Stimulated activated CD4-positive, alpha-beta T cell treated with anti-CD3 and anti-CD28 coated beads, Interleukin-12 subunit alpha, Interleukin-12 subunit beta, amount 100 ng/mL, for 24 hours (primary cell): ENCODE data around the gene SLX4IP.
"Not testable (repeated sequence)": the region's sequence is repeated elsewhere in the genome, so short reads cannot be mapped to it uniquely, and the experiment has no call there.

Experiments
- DNase-seq, 2 experiments: peaks; one replicate each; pipeline ENCODE4 v3.0.0-alpha.2; 2020; ENCODE audit warnings: low read depth in 2 of 2

The SLX4IP gene

GRCh38 chr20:10434832-10435812 lies at the start of gene SLX4IP:
Gene SLX4IP, plus strand, starts transcription at chr20:10435305. Its CDS starts 22,900 bp downstream, at chr20:10458205.
- peak; percentile 73 to 76 for DNase-seq

GRCh38 chr20:10385850-10386544 lies 49.1 kb upstream of the SLX4IP start:
- no peak for DNase-seq

GRCh38 chr20:10387686-10388085 lies 47.4 kb upstream of the SLX4IP start:
- DNase-seq = no peak

- no peak for DNase-seq
Observed at GRCh38 chr20:10388597-10388996, 46.5 kb upstream of the SLX4IP start.

DNA sequence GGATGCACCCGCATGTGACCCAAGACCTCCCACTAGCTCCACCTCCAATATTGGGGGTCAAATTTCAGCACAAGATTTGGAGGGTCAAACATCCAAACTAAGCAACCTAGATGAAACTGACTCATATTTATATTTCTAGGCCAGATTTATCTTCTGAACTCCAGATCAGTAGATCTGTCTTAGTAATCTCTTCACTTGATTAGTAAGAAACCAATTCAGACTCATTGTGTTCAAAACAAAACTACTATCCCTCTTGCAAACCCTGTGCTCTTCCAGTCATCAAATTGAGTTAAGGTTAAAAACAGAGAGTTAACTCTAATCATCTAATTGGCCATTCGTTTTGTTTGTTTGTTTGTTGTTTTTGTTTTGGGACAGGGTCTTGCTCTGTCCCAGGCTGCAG lies 44.4 kb upstream of the SLX4IP start:
- DNase-seq = no peak

DNA sequence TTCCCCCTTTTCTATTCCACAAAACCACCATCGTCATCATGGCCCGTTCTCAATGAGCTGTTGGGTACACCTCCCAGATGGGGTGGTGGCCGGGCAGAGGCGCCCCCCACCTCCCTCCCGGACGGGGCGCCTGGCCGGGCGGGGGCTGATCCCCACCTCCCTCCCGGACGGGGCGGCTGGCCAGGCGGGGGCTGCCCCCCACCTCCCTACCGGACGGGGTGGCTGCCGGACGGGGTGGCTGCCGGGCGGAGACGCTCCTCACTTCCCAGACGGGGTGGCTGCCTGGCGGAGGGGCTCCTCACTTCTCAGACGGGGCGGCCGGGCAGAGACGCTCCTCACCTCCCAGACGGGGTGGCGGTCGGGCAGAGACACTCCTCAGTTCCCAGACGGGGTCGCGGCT lies 40.4 kb upstream of the SLX4IP start:
- DNase-seq = not testable (repeated sequence)

GRCh38 chr20:10398834-10399369 lies 36.2 kb upstream of the SLX4IP start:
- DNase-seq = no peak

- DNase-seq = no peak
Observed at GRCh38 chr20:10402938-10403608, 32.0 kb upstream of the SLX4IP start.

- no peak for DNase-seq
Observed at GRCh38 chr20:10404023-10404628, 31.0 kb upstream of the SLX4IP start.

DNA sequence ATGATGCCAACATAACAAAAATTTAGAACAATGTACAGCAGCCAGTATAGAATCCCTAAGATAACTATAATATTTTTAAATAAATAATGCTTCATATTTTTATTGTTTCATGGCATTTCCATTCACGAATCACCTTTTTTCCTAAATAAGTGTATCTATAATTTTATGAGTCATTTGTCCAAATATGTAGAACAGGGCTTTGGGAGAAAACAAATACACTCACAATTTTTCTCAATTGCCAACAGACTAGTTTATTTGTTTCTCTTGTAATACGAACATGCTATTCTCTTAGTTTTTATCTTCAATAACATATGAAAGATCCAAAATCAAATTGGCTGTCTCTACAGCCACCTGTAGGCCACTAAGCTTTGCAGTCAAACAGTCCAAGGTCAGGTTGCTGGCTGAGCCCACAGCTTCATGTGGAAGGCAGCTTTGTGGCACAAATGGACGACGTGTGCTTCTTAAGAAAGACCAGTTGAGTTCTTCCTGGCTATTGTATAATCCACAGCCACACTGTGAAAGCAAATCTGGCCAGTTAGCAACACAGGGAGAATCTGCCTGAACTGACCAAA lies 30.1 kb upstream of the SLX4IP start:
- no peak for DNase-seq

DNA sequence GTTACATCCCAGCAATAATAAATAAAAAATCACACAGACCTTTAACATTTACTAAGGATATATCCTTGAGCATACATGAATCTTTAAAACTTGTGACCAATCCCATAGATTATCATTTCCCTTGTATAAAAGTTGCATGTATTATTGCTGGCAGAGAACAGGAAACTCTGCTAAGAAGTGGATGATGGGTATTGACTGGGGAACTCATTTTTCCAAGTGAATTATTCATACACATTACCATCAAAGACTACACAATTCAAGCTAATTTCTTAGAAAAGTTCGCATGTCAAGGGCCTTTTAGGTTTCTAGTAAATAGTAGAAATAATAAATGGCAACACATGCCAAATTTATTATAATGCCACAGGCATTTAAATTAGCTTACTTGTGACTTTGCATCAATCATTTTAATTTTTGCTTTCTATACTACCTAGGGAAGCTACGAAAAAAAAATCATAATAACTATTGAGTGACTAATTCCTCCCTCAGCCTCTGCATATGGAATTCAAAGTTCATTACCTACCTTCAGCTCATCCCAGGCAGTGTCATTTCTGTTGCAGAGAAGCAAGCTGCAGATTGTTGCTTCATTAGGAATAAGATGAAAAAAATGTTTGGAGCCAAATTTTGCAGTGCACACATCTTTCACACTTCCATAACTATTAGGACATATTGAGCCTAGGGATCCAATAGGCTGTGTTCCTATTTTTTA lies 26.8 kb upstream of the SLX4IP start:
- DNase-seq = no peak

DNA sequence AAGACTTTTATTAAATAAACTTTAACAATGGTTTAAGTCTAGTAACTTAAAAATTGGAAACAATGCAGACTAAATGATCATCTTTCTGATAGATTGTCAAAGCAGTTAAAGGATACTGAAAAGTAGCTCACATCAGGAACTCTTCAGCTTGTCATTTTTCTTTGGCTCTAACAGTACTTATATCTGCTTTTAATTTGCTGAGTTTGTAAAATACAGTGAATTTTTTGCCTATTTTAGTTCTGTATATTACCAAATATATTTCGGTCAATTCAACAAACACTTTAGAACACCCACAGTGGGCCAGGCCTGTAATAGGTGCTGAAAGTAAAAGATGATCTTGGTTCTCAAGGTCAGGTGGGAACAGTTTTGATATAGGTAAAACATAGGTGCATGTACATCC lies 23.4 kb upstream of the SLX4IP start:
- no peak for DNase-seq

DNA sequence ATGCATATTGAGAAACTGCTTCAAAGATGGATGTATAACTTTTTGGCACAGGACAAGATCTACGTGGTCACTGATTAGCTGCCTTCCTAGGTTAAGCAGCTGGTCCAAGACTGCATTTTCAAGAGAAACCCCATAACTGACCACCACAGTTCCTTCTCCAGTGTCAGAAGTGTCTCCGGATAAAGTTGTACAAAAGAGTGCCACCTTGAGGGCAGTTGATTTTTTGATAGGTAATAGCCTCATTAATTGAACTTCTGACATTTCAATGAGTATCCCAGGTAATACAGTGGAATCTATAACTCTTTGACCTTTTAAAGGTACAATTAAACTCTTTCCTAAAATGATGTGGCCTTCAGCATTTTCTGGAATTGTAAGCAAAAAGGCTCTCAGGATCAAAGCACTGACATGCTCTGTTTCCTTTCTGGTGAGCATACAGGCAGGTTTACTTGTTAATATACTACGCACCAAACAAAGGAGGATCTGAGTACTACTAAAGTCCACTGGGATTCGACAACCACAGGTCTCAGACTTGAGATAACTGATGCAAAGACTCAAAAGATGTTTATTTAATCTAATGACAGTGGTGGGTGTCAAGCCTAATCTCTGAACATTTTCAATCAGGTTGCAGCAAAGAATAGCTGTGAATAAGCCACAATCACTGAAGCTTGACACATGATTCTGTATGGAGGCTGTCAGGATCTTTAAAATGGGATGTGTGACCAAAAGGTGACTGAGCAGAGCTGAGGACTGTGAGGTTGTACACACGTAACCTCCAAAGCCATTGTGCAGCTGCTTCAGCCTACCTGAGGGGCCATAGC lies 22.3 kb upstream of the SLX4IP start:
- DNase-seq = no peak

GRCh38 chr20:10415013-10415650 lies 20.0 kb upstream of the SLX4IP start:
- no peak for DNase-seq

GRCh38 chr20:10417218-10417617 lies 17.9 kb upstream of the SLX4IP start:
- not testable (repeated sequence) for DNase-seq

DNA sequence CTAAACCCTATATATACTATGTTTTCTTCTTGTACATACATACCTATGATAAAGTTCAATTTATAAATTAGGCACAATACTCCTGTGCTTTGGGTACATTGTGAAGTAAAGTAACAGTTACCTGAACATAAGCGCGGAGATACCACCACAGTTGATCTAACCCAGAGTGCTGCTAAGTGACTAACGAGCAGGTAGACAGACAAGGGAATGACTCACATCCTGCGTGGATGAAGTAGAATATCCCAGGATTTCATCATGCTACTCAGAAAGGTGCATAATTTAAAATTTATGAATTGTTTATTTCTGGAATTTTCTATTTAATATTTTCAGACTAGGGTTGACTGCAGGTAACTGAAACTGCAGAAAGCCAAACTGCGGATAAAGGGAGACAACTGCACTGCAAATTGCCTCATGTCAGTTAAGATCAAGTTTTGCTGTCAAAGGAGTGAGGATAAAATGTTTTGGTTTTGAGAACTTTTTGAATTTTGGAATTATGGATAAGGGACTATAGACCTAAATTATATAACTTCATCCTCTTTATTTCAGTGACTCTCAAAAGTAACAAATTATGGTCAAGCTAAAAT lies 15.5 kb upstream of the SLX4IP start:
- DNase-seq = no peak

GRCh38 chr20:10423735-10424134 lies 11.4 kb upstream of the SLX4IP start:
- DNase-seq = no peak

- peak in 1 of 2 experiments; percentile 28 for DNase-seq
Observed at GRCh38 chr20:10427060-10427692, 7.9 kb upstream of the SLX4IP start.
